Cerebellar nuclear complex (tissue), 1 donor: Measurements from ENCODE around the gene TTC39A.
"Not testable (repeated sequence)": the region's sequence is repeated elsewhere in the genome, so short reads cannot be mapped to it uniquely, and the experiment has no call there.

Source experiments
- DNase-seq, 2 experiments: peaks; one replicate each; lab custom pipeline; 2025; lab: John Stamatoyannopoulos, UW

The TTC39A gene

GRCh38 chr1:51266181-51266580 is 64.2 kb downstream of the TTC39A start:
- no peak for DNase-seq

- DNase-seq: no peak
Observed at GRCh38 chr1:51265618-51266017, 64.7 kb downstream of the TTC39A start.

GRCh38 chr1:51264451-51264850 is 65.9 kb downstream of the TTC39A start:
- DNase-seq: no peak

GRCh38 chr1:51263147-51263877 is 67.0 kb downstream of the TTC39A start:
- DNase-seq: no peak

GRCh38 chr1:51255331-51255730 is 75.0 kb downstream of the TTC39A start:
- no peak for DNase-seq

- DNase-seq: no peak
Observed at GRCh38 chr1:51253691-51254090, 76.7 kb downstream of the TTC39A start.

GRCh38 chr1:51252366-51252765 is 78.0 kb downstream of the TTC39A start:
- no peak for DNase-seq

- DNase-seq: not testable (repeated sequence)
Observed at GRCh38 chr1:51251165-51251564, 79.2 kb downstream of the TTC39A start.

- DNase-seq: not testable (repeated sequence)
Observed at GRCh38 chr1:51250729-51251128, 79.6 kb downstream of the TTC39A start.

- DNase-seq: no peak
Observed at GRCh38 chr1:51249445-51249844, 80.9 kb downstream of the TTC39A start.

- DNase-seq: no peak
Observed at GRCh38 chr1:51247499-51247898, 82.9 kb downstream of the TTC39A start.

- no peak for DNase-seq
Observed at GRCh38 chr1:51247022-51247421, 83.3 kb downstream of the TTC39A start.

- DNase-seq: no peak
Observed at GRCh38 chr1:51242546-51242945, 87.8 kb downstream of the TTC39A start.

GRCh38 chr1:51241119-51241518 is 89.2 kb downstream of the TTC39A start:
- no peak for DNase-seq

GRCh38 chr1:51240084-51240483 is 90.3 kb downstream of the TTC39A start:
- no peak for DNase-seq

GRCh38 chr1:51238034-51238403 is 92.3 kb downstream of the TTC39A start:
- no peak for DNase-seq

GRCh38 chr1:51237351-51238033 is 92.9 kb downstream of the TTC39A start:
- no peak for DNase-seq
